ENCODE results near the gene LRRC3B. TPM values are rescaled to one million over a fixed set of nuclear protein-coding genes. Genes with fewer than 3 reads are reported as not detected.

LRRC3B gene
- total RNA-seq, 1 donor from 2014 or later = 6.3 TPM

- no peak for DNase-seq
Measured at GRCh38 chr3:26631390-26631738, 8.8 kb downstream of the LRRC3B start.

- no peak for DNase-seq
Measured at GRCh38 chr3:26634601-26635000, 12.0 kb downstream of the LRRC3B start.

- no peak for DNase-seq
Measured at GRCh38 chr3:26636096-26636727, 13.6 kb downstream of the LRRC3B start.

- DNase-seq = no peak
Measured at GRCh38 chr3:26637698-26638097, 15.1 kb downstream of the LRRC3B start.

GRCh38 chr3:26638113-26638512 is 15.5 kb downstream of the LRRC3B start:
- DNase-seq = no peak

- no peak for DNase-seq
Measured at GRCh38 chr3:26639339-26639738, 16.8 kb downstream of the LRRC3B start.

- no peak for DNase-seq
Measured at GRCh38 chr3:26647078-26647477, 24.5 kb downstream of the LRRC3B start.

GRCh38 chr3:26648461-26648860 is 25.9 kb downstream of the LRRC3B start:
- DNase-seq = no peak

- DNase-seq = peak; percentile 97
Measured at GRCh38 chr3:26652164-26652563, 29.6 kb downstream of the LRRC3B start.

GRCh38 chr3:26653811-26654425 is 31.3 kb downstream of the LRRC3B start:
- peak; percentile 76 for DNase-seq

- DNase-seq = no peak
Measured at GRCh38 chr3:26655231-26655630, 32.7 kb downstream of the LRRC3B start.

GRCh38 chr3:26657348-26657976 is 34.9 kb downstream of the LRRC3B start:
- DNase-seq = no peak

- DNase-seq = no peak
Measured at GRCh38 chr3:26668171-26668570, 45.6 kb downstream of the LRRC3B start.

GRCh38 chr3:26668696-26669095 is 46.1 kb downstream of the LRRC3B start:
- DNase-seq = no peak

- DNase-seq = no peak
Measured at GRCh38 chr3:26675336-26675735, 52.8 kb downstream of the LRRC3B start.

- no peak for DNase-seq
Measured at GRCh38 chr3:26681632-26682031, 59.1 kb downstream of the LRRC3B start.

- peak; percentile 53 for DNase-seq
Measured at GRCh38 chr3:26682406-26682805, 59.8 kb downstream of the LRRC3B start.

- no peak for DNase-seq
Measured at GRCh38 chr3:26683902-26684301, 61.3 kb downstream of the LRRC3B start.

- DNase-seq = no peak
Measured at GRCh38 chr3:26687466-26687865, 64.9 kb downstream of the LRRC3B start.

GRCh38 chr3:26699553-26699952 is 77.0 kb downstream of the LRRC3B start:
- no peak for DNase-seq

- no peak for DNase-seq
Measured at GRCh38 chr3:26703519-26703918, 80.9 kb downstream of the LRRC3B start.

- DNase-seq = no peak
Measured at GRCh38 chr3:26704736-26705135, 82.2 kb downstream of the LRRC3B start.

GRCh38 chr3:26708501-26708900 is 85.9 kb downstream of the LRRC3B start:
- no peak for DNase-seq

Measured in tongue (tissue), 2 donors.